Measurements from ENCODE around the gene FUOM.

The FUOM gene

DNA sequence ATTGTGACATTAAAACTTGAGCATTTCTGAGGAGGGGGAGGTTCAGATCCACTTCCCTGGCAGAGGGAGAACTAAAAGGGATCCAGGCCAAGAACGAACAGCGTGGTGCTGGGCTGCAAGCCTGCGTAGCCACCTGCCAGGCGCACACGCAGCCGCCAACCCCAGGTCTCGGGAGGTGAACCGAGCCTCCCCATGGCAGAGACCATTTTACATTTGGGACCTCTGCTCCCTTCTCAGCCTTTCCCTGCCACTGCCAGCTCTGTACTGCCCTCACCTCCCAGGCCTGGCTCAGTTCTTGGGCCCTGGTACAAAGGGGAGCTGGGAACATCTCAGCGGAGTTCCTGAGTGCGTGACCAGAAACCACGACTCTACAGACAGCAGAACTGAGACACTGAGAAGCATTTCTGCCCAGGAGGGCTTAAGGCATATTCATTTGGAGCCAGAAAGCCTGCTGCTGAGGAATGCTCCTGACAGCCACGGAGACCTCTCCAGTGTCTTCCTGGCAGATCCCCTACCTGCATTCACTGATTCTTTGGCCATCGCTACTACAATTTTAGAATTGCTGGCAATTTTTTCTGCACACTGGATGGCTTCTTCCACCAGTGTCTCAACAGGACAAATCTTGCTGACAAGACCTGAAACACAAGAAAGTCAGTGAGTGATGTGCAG, 7.8 kb upstream of the FUOM start:
- TF ChIP-seq, protein P1, sequence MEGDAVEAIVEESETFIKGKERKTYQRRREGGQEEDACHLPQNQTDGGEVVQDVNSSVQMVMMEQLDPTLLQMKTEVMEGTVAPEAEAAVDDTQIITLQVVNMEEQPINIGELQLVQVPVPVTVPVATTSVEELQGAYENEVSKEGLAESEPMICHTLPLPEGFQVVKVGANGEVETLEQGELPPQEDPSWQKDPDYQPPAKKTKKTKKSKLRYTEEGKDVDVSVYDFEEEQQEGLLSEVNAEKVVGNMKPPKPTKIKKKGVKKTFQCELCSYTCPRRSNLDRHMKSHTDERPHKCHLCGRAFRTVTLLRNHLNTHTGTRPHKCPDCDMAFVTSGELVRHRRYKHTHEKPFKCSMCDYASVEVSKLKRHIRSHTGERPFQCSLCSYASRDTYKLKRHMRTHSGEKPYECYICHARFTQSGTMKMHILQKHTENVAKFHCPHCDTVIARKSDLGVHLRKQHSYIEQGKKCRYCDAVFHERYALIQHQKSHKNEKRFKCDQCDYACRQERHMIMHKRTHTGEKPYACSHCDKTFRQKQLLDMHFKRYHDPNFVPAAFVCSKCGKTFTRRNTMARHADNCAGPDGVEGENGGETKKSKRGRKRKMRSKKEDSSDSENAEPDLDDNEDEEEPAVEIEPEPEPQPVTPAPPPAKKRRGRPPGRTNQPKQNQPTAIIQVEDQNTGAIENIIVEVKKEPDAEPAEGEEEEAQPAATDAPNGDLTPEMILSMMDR (conservative IDR thresholded peaks at IDR 0.05; ENCODE audit: low read depth, low read length) = no peak
- H3K4me3 ChIP-seq (ENCODE audit: low read length) = no peak overlapping the region
- no peak for DNase-seq (ENCODE audit: low read depth)

DNA sequence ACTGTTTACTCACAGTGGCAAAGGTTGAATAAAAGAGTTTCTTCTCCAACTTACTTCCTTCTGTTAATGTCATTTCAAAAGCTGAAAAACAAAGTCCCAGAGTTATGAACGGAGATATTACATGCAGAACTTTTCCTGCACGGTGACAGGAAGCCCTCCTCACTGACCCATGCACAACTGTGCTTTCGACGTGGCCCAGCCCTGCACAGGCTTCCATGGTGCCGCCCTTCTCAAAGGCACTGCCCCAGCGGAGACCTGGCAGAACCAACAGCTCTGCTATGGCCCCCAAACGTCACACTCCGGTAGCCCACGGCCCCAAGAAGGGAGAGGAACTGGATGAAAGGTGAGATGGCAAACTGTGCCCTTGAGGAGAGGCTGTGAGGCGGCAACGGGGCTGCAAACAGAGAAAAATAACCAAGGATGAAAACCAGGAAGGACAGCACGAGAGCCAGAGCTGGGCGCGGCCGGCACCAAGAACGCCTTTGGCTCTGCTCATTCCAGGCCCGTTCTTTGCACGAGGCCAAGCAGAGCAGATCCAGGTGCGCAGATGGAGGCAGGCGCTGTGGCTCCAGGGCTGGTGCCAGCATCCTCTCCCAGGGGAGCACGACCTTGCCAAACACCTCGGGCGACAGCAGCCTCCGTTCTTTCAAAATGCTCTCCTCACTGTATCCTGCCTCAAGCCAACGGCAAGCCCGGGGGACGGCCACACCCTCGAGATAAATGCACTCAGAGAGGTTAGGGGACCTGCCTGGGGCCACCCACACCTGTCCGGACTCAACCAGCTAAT, 7.0 kb upstream of the FUOM start:
- H3K4me3 ChIP-seq (ENCODE audit: low read length) = no peak overlapping the region
- no peak for DNase-seq (ENCODE audit: low read depth)
- TF ChIP-seq, protein P1 (conservative IDR thresholded peaks at IDR 0.05; ENCODE audit: low read depth, low read length) = no peak

DNA sequence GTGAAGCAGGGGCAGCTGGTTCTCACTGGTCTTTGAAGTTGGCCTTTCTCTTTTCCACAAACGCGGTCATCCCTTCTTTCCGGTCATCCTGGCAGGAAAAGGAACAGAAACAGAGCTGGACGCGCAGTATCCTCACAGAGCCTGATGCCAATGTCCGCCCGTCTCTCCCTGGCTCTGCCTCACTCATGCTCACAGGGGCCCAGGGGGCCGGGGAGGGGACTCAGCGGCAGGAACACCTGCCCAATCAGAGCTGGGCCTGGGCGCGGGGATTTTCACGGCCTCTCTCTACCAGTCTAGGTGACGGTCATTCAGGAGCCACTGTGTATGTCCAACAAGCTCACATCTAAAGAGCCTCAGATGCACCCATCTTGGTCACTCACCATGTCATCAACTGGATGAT, 5.0 kb upstream of the FUOM start:
- no peak for DNase-seq (ENCODE audit: low read depth)
- no peak overlapping the region for H3K4me3 ChIP-seq (ENCODE audit: low read length)
- TF ChIP-seq, protein P1 (conservative IDR thresholded peaks at IDR 0.05; ENCODE audit: low read depth, low read length) = no peak

DNA sequence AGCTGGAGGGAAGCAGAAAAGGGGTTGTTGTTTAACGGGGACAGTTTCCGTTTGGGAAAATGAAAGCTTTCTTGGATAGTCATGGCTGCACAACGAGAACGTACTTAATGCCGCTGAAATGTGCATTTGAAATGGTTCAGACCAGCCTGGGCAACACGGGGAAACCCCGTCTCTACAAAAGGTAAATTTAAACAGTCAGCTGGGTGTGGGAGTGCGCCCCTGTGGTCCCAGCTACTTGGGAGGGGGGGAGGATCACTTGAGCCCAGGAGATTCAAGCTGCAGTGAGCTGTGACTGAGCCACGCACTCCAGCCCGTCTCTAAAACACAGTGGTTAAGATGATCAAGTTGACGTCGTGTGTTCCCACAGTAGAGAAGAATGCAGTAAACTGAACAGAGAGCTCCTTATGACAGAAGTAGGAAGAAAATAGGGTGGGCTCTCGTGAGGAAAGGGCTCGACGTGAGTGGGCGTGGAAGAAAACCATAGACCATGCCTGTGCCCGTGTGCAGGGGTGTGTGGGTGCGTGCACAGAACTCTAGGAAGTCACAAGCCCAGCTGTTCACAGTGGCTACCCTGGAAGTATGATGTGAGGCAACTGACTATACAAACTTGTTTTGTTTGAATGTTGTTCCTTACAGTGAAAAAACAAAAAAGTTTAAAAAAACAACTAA, 4.1 kb upstream of the FUOM start:
- TF ChIP-seq, protein P1 (conservative IDR thresholded peaks at IDR 0.05; ENCODE audit: low read depth, low read length) = no peak
- H3K4me3 ChIP-seq (ENCODE audit: low read length) = no peak overlapping the region
- no peak for DNase-seq (ENCODE audit: low read depth)

DNA sequence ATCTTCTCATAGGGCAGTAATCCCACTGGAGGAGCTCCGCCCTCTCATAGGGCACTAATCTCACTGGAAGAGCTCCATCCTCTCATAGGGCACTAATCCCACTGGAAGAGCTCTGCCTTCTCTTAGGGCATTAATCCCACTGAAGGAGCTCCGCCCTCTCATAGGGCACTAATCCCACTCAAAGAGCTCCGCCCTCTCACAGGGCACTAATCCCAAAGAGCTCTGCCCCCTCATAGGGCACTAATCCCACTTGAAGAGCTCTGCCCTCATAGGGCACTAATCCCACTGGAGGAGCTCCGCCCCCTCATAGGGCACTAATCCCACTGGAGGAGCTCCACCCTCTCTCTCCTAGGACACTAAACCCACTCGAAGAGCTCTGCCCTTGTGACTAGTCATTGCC, 3.4 kb upstream of the FUOM start:
- DNase-seq (ENCODE audit: low read depth) = no peak
- no peak overlapping the region for H3K4me3 ChIP-seq (ENCODE audit: low read length)
- TF ChIP-seq, protein P1 (conservative IDR thresholded peaks at IDR 0.05; ENCODE audit: low read depth, low read length) = no peak

DNA sequence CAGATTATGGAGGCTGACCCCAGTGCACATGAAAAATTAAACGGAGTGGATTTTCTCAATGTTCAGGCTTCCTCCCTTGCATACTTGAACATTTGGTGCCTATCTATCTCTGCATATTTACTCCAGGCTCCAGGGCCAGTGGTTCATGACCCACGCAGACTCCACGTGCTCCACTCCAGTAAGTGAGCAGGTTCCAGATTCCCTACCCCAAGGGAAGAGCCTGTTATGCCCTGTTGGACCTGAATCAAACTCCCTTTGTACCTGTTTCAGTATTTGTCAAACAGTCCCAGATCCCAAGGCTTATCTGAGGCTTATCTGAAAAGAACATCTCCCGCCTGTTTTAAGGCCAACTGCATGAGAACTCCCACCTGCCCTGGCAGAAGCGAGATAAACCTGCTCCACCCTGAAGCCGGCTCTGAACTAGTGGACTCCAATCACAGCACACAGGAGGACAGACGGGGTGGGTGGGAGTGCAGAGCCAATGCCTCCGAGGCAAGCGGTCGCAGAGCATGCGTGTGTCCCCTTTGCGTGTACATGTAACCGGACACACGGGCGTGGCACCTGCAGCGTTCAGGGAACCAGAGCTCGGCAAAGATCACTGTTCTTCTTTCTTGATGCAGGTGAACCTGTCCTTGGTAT, 2.3 kb upstream of the FUOM start:
- no peak overlapping the region for H3K4me3 ChIP-seq (ENCODE audit: low read length)
- no peak for DNase-seq (ENCODE audit: low read depth)
- TF ChIP-seq, protein P1 (conservative IDR thresholded peaks at IDR 0.05; ENCODE audit: low read depth, low read length) = no peak
